NCI-H2227 (cell line): ENCODE measurements around the gene ASH1L.
"Not testable (repeated sequence)": the region's sequence is repeated elsewhere in the genome, so short reads cannot be mapped to it uniquely, and the experiment has no call there.

Experiments used
- DNase-seq: peaks from one replicate; lab custom pipeline; 2025; ENCODE audit not compliant: unreplicated experiment; lab: John Stamatoyannopoulos, UW

Gene ASH1L, protein sequence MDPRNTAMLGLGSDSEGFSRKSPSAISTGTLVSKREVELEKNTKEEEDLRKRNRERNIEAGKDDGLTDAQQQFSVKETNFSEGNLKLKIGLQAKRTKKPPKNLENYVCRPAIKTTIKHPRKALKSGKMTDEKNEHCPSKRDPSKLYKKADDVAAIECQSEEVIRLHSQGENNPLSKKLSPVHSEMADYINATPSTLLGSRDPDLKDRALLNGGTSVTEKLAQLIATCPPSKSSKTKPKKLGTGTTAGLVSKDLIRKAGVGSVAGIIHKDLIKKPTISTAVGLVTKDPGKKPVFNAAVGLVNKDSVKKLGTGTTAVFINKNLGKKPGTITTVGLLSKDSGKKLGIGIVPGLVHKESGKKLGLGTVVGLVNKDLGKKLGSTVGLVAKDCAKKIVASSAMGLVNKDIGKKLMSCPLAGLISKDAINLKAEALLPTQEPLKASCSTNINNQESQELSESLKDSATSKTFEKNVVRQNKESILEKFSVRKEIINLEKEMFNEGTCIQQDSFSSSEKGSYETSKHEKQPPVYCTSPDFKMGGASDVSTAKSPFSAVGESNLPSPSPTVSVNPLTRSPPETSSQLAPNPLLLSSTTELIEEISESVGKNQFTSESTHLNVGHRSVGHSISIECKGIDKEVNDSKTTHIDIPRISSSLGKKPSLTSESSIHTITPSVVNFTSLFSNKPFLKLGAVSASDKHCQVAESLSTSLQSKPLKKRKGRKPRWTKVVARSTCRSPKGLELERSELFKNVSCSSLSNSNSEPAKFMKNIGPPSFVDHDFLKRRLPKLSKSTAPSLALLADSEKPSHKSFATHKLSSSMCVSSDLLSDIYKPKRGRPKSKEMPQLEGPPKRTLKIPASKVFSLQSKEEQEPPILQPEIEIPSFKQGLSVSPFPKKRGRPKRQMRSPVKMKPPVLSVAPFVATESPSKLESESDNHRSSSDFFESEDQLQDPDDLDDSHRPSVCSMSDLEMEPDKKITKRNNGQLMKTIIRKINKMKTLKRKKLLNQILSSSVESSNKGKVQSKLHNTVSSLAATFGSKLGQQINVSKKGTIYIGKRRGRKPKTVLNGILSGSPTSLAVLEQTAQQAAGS (N-terminal part only)

DNA sequence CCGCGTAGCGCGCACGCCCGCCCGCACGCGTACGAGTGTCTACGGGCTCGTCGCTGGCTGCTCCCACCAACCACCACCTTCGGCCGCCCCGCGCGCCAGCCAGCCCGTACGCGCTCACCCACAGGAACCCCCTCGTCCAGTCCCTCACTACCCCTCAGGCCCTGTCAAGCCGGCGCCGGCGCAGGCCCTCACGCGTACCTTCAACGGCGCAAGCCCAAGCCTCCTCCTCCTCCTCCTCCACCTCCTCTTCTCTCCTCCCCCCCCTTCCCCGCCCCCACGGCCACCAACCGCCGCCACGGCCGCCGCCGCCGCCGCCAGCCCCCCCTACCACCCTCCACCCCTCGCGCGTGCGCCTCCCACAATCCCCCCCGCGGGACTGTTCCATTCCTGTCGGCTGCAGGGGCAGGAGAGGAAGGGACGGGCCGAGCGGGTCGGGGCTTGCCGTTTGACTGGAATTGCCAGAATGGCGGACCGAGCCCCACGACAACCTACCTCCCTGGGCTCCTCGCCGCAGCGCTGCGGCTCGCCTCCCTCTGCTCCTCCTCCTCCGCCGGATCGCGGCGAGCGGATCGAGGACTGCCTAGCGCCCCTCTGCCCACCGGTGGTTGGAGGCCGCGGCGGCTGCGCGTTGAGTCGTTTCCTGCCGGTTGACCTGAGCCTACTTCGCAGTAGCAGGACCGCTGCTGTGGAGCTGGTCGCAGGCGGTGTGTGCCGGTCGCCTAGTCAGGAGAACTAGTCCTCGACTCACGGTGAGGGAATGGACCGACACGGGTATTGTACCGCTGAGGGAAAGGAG lies at the start of gene ASH1L:
Gene ASH1L (minus strand): TSS at position 223 of the 796 bp plus-strand sequence. CDS start 41,284 bp downstream, outside the sequence.
- peak; percentile 95 for DNase-seq

DNA sequence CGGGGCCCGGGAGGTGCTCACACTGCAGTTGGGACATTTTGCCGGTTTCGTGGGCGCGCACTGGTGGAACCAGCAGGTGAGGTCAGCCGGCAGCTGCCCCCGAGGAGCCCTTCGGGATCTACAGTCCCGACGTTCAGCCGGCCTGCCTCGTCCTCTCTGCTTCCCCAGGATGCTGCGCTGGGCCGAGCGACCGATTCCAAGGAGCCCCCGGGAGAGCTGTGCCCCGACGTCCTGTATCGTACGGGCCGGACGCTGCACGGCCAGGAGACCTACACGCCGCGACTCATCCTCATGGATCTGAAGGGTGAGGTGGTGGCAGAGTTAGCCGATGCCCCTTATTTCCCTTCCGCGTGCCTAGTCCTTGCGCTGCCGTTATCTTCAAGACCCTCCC lies 47.6 kb upstream of the ASH1L start:
- DNase-seq: not testable (repeated sequence)

DNA sequence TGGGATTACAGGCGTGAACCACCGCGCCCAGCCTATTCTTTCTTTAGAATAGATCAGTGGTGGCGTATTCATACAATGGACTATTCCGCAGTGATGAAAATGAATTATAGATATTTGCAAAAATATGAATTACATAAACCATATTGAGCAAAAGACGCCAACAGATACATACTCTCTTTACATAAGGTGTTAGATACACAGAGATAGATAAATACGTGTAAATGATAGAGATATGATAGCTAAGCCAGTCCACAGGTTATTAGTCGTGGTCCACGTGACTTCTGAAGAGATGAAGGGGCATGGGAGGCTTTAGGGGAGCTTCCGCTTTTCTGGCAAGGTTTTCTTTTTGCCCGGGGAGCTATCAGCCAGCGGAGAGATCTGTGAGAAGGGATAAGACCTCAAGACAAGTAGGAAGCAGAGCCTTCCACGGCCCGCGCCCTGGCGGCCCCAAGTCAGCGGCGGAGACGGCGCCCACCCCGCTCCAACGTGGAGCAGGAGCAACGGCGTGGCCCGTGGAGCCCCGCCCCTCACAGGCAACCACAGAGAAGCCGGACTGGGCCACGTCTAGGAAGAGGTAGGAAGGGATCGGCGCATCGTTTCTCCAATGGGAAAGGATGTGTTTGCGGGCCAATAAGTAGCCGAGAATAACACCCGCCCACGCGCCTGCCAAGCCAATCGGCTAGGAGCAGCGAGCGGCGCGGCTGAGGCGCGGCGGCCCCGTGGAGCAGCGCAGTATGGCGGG lies 47.1 kb upstream of the ASH1L start, which contains the start of gene MSTO1:
Gene MSTO1 (plus strand): TSS at position 704 of the 742 bp plus-strand sequence. CDS start 31 bp downstream, at position 735.
- peak; percentile 97 for DNase-seq

DNA sequence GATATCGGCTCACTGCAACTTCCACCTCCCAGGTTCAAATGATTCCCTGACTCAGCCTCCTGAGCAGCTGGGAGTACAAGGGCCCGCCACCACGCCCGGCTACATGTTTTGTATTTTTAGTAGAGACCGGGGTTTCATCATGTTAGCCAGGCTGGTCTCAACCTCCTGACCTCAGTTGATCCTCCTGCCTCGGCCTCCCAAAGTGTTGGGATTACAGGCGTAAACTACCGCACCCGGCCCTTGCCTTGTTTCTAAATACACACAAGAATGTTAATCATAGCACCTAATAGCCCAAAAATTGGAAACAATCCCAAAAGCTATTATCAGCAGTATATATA lies 46.3 kb upstream of the ASH1L start:
- no peak for DNase-seq

DNA sequence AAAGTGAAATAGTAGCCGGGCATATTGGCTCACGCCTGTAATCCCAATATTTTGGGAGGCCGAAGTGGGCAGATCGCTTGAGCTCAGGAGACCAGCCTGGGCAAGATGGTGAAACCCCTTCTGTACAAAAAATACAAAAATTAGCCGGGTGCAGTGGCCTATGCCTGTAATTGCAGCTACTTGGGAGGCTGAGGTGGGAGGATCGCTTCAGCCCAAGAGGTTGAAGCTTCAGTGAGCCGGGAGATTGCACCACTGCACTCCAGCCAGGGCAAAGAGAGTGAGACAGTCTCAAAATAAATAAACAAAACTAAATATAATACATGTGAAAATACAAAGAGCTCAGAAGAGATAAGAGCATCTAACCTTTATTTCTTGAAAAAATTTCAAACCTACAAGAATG lies 45.1 kb upstream of the ASH1L start:
- no peak for DNase-seq

DNA sequence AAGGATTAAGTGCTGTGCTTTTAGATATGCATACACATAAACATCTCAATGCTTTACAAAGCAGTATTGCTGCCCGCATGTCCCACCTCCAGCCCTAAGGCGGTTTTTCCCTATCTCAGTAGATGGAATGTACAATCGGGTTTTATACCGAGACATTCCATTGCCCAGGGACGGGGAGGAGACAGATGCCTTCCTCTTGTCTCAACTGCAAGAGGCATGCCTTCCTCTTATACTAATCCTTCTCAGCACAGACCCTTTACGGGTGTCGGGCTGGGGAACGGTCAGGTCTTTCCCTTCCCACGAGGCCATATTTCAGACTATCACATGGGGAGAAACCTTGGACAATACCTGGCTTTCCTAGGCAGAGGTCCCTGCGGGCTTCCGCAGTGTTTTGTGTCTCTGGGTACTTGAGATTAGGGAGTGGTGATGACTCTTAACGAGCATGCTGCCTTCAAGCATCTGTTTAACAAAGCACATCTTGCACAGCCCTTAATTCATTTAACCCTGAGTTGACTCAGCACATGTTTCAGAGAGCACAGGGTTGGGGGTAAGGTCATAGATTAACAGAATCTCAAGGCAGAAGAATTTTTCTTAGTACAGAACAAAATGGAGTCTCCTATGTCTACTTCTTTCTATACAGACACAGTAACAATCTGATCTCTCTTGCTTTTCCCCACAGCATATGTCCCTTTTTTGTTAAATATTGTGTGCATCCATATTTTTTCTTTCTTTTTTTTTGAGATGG lies 37.4 kb upstream of the ASH1L start:
- DNase-seq: not testable (repeated sequence)

DNA sequence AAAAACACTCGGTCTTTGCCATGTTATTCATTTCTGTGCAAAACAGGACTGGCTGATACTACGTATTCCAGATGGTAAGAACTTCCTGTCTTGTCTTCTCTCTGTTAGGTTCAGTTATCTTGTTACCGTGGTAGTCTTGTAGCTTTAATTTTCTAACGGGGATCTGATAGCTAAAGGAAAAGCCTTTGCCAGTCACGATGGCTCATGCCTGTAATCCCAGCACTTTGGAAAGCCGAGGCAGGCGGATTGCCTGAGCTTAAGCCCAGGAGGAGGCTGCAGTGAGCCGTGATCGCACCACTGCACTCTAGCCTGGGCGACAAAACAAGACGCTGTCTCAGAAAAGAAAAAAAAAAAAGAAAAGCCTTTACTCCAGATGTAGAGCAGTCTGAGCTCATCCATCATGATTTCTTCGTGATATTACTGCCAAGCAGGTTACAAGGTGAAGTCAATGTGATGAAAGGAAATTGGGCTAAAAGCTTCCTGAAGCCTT lies 36.3 kb upstream of the ASH1L start:
- peak; percentile 67 for DNase-seq

DNA sequence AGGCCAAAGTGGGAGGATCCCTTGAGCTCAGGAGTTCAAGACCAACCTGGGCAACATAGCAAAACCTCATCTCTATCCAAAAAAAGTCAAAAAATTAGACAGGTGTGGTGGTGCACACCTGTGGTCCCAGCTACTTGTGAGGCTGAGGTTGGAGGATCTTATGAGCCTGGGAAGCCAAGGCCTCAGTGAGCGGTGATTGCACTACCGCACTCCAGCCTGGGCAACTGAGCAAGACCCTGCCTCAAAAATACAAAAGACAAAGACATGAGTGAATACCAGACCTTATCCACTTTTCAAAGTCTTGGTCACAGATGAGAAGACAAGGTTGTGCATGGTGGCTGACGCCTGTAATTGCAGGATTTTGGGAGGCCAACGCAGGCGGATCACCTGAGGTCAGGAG lies 34.3 kb upstream of the ASH1L start:
- no peak for DNase-seq

DNA sequence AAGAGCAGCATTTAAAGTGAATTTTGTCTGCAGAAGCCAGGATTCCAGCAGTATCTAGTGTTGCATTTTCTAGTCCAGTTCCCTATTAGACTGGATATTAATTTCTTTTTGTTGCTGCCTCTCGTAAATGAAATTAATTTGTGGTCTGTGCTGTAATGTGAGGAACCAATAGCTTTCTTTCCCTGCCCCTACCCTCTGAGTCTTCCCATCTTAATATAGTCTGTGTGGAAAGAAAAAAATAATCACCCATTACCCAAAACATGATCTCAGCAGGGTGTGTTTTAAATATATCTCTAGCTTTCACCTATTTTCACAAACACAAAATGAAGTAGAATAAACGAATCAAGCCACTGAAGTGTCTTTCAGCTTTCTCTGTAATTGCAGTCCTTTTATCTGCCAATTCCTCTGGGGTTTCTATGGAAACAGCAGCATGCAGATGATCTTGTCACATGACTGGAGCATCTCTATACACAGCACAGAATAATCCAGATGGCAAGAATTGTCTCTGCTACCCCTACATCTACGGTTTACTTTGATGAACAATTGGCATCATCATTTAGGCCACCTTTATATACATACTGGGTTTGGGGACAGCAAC lies 33.4 kb upstream of the ASH1L start:
- DNase-seq: peak; percentile 67

DNA sequence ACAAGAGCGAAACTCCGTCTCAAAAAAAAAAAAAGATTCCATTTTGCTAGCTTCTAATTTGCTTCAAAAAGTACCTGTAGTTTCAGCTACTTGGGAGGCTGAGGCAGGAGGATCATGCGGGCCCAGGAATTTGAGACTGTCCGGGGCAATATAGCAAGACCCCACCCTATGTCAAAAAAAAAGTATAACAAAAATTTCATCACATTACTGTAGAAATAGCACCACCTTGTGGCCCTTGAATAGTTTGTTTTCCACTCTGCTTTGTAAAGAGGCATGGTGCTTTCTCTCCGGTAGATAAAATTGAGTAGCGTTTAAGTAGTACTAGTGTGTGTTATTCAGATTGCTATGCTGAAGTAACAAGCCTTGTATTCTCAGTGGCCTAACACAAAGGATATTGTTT lies 29.2 kb upstream of the ASH1L start:
- peak; percentile 83 for DNase-seq

DNA sequence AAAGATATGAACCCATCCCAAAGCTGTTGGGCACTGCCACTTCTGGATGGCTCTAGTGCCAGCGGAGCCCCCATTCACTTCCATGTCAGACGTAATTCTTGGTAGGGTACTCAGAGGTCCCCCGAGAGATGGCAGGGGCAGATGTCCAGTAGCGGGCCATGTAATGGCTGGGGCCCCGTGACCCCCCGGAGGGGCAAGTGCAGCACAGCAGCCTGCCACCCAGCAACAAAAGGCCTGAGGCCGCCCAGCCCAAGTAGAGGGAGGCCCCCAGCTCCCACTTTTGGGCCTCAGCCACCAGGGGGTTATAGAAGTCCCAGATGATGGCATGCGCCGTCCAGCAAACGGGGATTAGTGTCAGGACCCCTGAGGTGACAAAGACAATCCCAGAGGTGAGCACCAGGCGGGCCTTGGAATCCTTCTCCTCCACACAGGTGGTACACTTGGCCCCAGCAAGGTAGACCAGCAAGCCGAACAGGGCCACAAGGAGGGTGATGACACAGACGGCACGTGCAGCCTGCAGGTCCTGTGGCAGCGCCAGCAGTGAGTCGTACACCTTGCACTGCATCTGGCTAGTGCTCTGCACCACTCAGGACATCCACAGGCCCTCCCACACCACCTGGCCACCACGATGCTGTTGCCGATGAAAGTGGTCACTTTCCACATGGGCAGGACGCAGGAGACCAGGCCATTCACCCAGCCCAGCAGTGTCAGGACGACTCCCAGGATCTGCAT lies 28.1 kb upstream of the ASH1L start:
- not testable (repeated sequence) for DNase-seq

DNA sequence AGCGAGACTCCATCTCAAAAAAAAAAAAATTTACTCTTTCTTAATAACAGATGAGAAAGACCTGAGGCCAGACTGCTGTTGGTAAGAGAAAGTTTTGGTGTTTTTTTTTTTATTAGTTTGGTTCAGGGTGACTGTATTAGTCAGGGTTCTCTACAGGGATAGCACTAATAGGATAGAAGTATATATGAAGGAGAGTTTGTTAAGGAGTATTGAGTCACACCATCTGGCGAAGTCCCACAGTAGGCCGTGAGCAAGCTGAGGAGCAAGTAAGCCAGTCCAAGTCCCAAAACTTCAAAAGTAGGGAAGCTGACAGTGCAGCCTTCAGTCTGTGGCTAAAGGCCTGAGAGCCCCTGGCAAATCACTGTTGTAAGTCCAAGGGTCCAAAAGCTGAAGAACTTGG lies 26.7 kb upstream of the ASH1L start:
- not testable (repeated sequence) for DNase-seq

DNA sequence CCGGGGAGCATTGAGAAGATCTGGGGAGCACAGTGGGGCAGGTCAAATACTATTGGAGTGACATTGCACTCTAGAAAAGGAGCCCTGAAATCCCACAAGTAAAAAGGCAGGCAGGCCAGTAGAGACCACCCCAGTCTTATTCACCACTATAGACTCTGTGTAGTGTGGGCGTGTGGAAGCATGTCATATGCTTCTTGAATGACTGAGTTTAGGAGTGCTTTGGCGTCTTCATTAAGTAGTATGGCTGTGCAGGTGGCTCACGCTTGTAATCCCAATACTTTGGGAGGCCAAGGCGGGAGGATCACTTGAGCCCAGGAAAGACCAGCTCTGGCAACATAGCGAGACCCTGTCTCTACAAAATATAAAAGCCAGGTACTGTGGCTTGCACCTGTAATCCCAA lies 21.2 kb upstream of the ASH1L start:
- DNase-seq: not testable (repeated sequence)

DNA sequence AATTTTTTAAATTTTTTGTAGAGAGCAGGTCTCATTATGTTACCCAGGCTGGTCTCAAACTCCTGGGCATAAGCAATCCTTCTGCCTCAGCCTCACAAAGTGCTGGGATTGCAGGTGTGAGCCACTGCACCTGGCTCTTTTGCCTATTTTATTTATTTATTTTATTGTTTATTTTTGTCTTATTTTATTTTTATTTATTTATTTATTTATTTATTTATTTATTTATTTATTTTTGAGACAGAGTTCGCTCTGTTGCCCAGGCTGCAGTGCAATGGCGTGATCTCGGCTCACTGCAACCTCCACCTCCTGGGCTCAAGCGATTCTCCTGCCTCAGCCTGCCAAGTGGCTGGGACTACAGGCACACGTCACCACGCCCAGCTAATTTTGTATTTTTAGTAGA lies 13.0 kb upstream of the ASH1L start:
- not testable (repeated sequence) for DNase-seq

DNA sequence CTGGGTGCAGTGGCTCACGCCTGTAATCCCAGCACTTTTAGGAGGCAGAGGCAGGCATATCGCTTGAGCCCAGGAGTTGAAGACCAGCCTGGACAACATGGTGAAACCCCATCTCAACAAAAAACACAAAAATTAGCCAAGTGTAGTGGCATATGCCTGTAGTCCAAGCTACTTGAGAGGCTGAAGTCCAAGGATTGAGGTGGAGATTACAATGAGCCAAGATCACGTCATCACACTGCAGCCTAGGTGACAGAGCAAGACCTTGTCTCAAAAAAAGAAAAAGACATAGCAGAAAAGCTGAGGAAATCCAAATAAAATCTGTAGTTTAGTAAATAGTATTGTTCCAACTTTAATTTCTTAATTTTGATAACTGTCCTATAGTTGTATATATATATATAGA lies 11.5 kb upstream of the ASH1L start:
- no peak for DNase-seq

DNA sequence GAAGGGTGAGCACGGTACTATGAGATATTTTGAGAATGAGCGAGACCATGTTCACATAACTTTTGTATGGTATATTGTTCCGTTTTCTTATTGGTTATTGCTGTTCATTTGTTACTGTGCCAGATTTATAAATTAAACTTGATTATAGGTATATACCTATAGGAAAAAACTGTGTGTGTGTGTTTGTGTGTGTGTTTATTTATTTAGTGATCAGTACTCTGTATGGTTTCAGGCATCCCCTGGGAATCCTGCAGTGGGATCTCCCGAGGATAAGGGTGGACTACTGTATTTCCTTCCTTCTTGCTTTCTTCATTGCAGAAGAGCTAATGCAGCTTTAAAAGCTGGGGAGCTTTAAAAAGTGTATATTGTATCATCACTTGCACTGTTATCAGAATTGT lies 8.0 kb upstream of the ASH1L start:
- DNase-seq: no peak

DNA sequence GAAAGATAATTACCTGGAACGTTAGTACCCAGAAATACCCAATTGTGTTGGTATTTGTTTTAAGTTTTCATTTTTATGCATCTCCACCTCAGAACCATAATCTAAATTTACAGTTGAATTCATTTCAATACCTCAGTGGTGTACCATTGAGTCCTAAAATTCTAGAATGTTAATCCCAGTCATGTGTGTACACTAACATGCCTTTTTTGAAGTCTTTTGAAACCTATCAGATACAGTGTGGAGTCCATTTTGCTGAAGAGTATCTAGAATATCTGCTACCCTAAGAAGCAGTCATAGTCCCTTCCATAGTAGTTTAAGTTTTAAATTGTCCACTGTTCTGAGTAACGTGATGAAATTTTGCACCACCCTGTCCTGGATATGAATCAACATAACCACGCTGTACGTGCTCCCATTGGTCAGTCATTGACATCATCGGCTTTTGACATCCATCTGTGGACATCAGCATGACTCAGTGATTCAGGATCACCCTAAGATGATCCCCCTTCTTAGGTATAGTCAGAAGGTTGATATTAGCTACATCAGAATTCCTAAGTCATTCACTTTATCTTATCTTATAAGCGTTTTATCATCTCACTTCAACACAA lies 7.5 kb upstream of the ASH1L start:
- DNase-seq: no peak
